NB4 (cell line): ENCODE measurements around the gene COL5A1.
"Not testable (repeated sequence)": the region's sequence is repeated elsewhere in the genome, so short reads cannot be mapped to it uniquely, and the experiment has no call there.

Experiments used
- DNase-seq: peaks from one replicate; pipeline ENCODE4 v3.0.0; 2010; ENCODE audit warnings: low read depth
- H3K4me3 ChIP-seq: one replicate; pipeline ENCODE4 v1.5.1; 2011; ENCODE audit warnings: mild to moderate bottlenecking, low read depth, low read length, moderate library complexity
- MYC ChIP-seq: IDR thresholded peaks from 2 replicates; pipeline ENCODE4 v1.6.1; 2011; ENCODE audit warnings: low read depth, low read length
- POLR2A ChIP-seq: IDR thresholded peaks from 2 replicates; pipeline ENCODE4 v1.6.1; 2011; ENCODE audit warnings: mild to moderate bottlenecking; ENCODE audit not compliant: insufficient read length; ENCODE audit errors: extremely low read depth
- TF ChIP-seq, protein P1 (sequence below): IDR thresholded peaks from 2 replicates; pipeline ENCODE4 v1.6.1; 2011; ENCODE audit warnings: low read depth, low read length
- TF ChIP-seq, protein P2 (sequence below): IDR thresholded peaks from one replicate; pipeline ENCODE4 v1.5.1; 2012; ENCODE audit warnings: low read depth, low read length

COL5A1 gene

DNA sequence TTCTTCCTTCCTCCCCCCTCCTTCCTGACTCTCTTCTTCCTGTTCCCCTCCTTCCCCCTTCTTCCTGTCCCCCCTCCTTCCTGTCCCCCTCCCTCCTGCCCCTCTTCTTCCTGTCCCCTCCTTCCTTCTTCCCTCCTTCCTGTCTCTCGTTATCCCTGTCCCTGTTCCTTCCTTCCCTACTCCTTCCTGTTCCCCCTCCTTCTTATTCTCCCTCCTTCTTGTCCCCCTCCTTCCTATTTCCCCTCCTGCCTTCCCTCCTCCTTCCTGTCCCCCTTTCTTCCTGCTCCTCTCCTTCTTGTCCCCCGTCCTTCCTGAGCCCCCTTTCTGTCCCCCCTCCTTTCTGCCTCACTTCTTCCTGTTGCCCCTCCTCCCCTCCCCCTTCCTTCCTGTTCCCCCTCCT is 70.6 kb downstream of the COL5A1 start:
- TF ChIP-seq MYC: no peak
- H3K4me3 ChIP-seq: no peak overlapping the region
- DNase-seq: no peak

DNA sequence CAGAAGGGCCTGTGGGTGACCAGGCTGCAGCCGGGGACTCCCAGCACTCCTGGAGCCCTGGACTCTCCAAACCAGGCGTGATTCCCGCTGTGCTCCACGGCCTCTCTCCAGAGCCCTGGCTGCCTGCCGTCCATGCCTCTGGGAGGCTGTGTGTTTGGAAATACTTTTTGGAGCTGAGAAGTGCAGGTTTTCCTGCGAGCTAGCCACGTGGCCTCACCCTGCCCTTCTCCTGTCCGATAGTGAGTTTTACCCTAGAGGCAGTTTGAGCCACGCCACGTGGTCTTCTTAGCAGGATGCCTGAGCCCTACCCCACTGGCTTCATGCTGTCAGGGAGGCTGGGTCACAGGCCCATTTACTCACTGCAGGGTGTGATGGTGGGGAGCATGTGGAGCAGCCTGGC is 71.3 kb downstream of the COL5A1 start:
- no peak for DNase-seq
- H3K4me3 ChIP-seq: no peak overlapping the region
- TF ChIP-seq, protein P1, sequence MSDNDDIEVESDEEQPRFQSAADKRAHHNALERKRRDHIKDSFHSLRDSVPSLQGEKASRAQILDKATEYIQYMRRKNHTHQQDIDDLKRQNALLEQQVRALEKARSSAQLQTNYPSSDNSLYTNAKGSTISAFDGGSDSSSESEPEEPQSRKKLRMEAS: no peak
- TF ChIP-seq MYC: no peak
- no peak for TF ChIP-seq POLR2A
- TF ChIP-seq, protein P2, sequence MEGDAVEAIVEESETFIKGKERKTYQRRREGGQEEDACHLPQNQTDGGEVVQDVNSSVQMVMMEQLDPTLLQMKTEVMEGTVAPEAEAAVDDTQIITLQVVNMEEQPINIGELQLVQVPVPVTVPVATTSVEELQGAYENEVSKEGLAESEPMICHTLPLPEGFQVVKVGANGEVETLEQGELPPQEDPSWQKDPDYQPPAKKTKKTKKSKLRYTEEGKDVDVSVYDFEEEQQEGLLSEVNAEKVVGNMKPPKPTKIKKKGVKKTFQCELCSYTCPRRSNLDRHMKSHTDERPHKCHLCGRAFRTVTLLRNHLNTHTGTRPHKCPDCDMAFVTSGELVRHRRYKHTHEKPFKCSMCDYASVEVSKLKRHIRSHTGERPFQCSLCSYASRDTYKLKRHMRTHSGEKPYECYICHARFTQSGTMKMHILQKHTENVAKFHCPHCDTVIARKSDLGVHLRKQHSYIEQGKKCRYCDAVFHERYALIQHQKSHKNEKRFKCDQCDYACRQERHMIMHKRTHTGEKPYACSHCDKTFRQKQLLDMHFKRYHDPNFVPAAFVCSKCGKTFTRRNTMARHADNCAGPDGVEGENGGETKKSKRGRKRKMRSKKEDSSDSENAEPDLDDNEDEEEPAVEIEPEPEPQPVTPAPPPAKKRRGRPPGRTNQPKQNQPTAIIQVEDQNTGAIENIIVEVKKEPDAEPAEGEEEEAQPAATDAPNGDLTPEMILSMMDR: no peak

GRCh38 chr9:134715536-134715935 is 73.9 kb downstream of the COL5A1 start:
- not testable (repeated sequence) for H3K4me3 ChIP-seq, DNase-seq

- DNase-seq: no peak
- no peak overlapping the region for H3K4me3 ChIP-seq
- TF ChIP-seq MYC: no peak
- no peak for TF ChIP-seq POLR2A
- TF ChIP-seq, protein P1: no peak
- TF ChIP-seq, protein P2: no peak
These were observed 74.5 kb downstream of the COL5A1 start for GRCh38 chr9:134716067-134716466.

GRCh38 chr9:134717056-134717455 is 75.5 kb downstream of the COL5A1 start:
- TF ChIP-seq, protein P1: no peak
- TF ChIP-seq MYC (no peak), POLR2A (no peak)
- TF ChIP-seq, protein P2: no peak
- H3K4me3 ChIP-seq: no peak overlapping the region
- DNase-seq: no peak

DNA sequence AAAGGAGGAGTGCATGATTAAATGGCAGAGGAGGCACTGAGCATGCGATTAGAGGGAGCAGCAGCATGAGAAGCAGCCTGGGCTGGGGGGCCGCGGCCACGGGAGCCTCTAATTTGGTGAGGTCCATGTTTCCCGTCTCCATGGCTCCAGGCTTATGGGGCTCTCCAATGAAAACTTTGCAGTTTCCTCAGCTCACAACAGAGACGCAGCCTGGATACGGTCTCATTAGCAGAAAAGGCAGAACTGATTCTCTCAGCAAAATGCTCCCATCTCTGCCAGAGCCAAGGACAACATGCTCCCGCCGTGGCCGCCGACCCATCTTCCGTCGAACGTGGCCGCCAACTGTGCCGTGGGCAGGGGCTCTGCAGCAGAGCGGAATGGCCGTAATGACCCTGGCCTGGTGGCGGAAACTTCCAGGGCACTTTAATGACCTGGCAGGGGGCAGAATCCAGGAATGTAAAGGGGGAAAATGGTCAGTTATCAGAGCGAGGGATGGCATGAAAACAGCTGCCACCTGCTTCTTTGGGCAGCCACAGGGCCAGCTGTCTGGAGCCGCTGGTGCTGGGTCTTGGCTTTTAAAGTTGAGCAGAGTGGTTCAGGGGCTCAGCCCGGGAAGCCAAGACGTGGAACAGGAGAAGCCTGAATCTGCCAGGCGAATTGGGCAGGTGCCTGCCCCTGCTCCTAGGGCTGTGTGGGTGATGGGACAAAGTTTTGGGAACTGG is 76.5 kb downstream of the COL5A1 start:
- DNase-seq: no peak
- no peak for TF ChIP-seq POLR2A

GRCh38 chr9:134719331-134719730 is 77.7 kb downstream of the COL5A1 start:
- no peak for DNase-seq
- no peak overlapping the region for H3K4me3 ChIP-seq
- no peak for TF ChIP-seq MYC
- TF ChIP-seq, protein P2: no peak
- TF ChIP-seq POLR2A: no peak
- TF ChIP-seq, protein P1: no peak

More for the DNA sequence above, 76.5 kb downstream of the COL5A1 start:
- no peak overlapping the region for H3K4me3 ChIP-seq
